HUDEP-2 (cell line): Measurements from ENCODE around the gene DMTF1.

Experiments
- DNase-seq, 76 experiments: peaks; one replicate each; lab custom pipeline; 2025; ENCODE audit not compliant: unreplicated experiment in 76 of 76; lab: John Stamatoyannopoulos, UW

Gene DMTF1

DNA sequence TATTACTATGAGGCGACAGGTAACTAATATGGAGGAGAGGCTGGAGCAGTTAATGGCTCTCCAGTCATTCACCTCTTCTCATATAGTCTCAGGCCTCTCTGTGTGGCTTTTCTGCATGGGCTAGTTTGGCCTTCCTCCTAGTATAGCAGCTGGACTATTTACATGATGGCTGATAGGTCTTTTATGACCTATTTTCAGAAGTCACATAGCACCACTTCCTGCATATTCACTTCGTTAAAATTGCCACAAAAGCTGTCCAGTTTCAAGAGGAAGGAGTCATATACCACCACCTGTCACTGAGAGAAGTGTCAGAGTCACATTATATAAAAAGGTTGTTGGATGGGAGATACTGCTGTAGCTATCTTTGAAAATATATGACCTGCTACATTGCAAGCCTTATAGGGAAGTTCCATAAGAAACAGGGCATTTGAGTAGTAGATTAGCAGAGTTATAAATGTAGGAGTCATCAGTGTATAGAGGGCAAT is 8.0 kb upstream of the DMTF1 start:
- DNase-seq, result no peak

DNA sequence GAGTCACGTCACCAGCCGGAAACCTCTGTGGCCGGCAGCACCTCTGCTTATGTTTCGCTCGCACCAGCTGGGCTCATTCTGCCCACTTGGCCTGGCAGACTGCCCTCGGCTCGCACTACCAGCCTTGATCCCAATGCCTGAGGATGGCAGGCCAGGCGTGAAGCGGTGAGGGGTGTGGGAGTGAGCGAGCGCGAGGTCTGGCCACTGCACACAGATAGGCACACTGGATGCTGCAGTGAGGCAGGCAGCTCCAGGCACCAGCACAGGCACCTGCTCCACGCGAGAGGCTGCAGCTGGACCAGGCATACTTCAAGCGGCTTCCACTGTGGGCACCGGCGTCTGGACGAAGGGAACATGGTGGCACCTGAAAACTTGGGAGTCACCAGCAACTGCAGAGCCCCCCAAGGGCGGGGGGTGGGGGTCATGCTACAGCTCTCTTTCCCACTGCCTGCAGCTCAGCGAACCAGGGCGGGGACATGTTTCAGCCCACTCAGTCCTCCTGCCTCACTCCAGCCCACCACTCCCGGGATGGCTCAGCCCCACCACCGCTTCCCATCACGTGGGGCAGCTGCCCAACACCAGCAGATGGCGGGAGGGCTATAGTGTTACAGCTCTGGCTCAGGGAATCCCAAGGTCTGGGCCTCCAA is 5.4 kb upstream of the DMTF1 start:
- DNase-seq, result no peak

DNA sequence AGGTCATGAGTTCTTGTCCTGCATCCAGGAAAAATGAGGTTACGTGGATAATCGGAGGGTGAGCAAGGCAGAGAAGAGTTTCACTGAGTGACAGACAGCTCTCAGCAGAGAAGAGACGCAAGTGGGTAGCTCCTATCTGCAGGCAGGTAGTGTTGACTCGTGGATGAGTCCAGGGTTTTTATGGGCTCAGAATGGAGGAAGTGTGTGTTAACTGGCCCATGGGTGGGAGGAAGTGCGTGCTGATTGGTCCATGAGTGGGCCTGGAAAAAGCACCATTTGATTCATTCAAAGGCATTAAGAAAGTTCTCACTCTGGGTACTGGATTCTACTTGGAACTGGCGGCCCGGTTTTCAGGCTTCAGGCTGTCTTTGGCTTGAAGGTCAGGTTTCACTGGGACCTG is 4.8 kb upstream of the DMTF1 start:
- peak in 1 of 76 experiments; percentile 3 for DNase-seq

DNA sequence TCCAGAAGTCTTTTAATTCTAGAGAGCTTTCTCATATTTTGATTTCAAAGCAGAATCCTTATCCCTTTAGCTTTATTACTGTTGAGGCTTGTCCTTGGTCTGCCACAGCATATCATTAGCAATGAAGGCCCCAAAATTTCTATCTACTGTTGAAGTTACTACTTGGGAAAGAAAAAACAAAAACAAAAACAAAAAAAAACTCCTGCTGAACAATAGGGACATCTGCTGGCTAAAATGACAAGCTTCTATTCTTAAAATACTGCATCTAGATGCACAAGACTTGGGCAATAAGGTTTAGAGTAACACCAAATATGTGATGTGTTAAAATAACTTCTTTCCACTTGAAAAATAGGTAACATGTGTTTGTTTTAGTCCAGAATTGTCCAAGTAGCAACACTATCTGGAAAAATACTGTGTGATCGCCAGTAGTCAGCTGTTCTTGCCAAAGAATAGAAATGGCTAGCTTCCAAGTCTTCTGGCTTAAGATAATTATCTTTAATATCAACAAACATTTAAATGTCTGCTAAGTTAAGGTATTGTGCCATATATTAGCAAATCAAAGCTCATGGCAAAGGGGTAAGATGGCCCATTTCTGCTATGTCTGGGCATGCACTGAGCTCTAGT is 3.8 kb upstream of the DMTF1 start:
- DNase-seq, result peak in 30 of 76 experiments; percentile 13 to 69 (median 32)

GRCh38 chr7:87151002-87151728 is 1.1 kb upstream of the DMTF1 start:
- DNase-seq, result no peak

GRCh38 chr7:87151729-87152111 is 533 bp upstream of the DMTF1 start:
- peak in 3 of 76 experiments; percentile 40 to 59 (median 58) for DNase-seq

DNA sequence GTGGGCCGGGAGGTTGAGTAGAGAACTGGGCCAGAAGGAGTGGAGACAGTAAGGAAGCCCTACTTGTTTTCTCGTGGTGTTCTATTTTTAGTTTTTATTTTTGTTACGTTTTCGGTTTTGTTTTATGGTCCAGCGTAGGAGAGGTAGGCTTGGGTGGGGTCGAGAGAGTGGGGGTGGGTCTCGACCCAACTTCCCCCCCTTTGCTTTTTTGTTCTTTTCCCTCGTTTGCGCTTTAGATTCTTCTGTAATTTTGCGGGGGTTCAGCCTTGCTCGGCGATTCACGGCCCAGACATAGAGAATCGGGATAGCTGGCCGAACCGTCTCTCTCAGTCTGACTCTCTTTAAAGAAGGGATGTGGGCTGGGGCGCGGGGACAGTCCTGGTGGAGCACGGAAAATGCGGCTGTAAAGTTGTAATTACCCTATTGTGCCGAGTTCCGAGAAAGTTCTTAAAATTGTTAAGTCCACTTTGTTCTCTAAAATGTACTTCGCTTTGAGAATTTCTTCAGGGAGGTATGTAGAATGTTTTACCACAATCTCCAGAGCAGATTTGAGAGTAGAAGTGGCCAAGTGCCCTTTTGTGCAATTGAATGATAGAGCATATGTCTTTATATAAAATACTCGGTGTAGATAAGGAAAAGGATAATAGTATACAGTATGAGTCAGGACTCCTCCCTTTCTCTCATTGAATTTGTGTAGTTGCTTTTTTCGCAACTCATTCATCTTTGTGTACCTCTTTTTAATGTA is 816 bp downstream of the DMTF1 start:
- DNase-seq, result peak in 27 of 76 experiments; percentile 4 to 62 (median 28)

DNA sequence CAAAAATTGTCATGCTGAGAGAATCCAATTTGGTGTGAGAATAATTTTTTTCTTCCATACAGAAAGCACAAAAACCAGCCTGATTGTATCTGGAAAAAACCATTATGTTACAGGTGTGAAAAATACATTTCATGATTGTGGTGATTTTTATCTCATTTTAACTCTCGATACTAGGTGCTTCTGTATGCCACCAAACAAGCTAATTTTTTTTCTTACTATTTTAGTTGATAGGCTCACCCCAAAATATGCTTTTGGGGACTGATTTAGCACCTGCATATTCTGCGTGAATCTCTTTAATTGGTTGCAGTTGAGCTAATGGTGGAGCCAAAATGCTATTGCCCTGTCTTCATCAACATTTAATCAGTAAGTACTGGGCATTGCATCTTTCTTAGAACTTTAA is 1.9 kb downstream of the DMTF1 start:
- DNase-seq, result no peak

- no peak for DNase-seq
These were observed 2.3 kb downstream of the DMTF1 start for GRCh38 chr7:87154569-87154968.

DNA sequence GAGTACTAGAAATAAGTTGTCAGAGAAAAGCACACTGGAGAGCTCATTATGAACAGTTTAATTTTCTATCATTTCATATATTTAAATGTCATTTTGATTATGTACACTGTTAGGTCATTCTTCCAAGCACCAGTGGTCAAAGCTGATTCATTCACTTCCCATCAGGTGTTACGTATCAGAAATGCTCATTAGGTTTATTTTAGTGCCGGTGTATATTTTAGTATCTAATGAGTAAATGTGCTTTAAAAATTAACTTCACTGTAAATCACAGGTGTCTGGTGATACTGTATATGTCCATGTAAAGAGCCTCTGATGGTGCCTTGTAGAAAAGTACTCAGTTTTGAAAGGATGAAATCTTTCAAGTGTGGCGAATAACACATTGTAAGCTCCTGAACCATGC is 3.5 kb downstream of the DMTF1 start:
- DNase-seq, result no peak

- no peak for DNase-seq
These were observed 4.5 kb downstream of the DMTF1 start for GRCh38 chr7:87156709-87157108.

DNA sequence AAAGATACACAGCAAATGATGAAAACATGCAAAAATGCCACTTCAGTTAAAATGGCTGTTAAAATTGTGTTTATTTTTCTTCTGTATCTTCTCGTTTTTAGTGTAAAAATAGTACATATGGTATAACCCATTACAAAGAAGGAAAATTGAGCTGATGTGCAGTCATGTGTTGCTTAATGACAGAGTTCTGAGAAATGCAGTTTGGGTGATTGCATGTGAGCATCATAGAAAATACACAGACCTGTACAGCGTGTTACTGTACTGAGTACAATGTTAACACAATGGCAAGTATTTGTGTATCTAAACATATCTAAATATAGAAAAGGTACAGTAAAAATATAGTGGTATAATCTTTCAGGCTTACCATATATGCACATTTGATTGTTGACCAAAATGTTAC is 7.3 kb downstream of the DMTF1 start:
- no peak for DNase-seq

- DNase-seq, result no peak
These were observed 12.2 kb downstream of the DMTF1 start for GRCh38 chr7:87164433-87164832.

DNA sequence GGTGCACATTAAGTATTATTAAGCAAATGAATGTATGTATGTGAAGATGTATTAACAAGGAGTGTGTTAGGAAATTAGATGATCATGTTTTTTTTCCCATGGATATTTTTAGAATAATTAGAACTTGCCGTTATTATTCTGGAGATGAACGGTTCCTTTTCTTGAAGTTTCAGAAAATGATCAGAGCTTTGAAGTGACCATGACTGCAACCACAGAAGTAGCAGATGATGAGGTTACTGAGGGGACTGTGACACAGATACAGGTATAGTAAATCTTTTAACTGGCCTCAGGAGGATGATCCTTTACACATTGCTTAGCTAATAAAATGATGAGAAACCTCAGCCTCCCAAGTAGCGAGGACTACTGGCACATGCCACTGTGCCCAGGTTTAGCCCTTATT is 18.6 kb downstream of the DMTF1 start:
- no peak for DNase-seq

DNA sequence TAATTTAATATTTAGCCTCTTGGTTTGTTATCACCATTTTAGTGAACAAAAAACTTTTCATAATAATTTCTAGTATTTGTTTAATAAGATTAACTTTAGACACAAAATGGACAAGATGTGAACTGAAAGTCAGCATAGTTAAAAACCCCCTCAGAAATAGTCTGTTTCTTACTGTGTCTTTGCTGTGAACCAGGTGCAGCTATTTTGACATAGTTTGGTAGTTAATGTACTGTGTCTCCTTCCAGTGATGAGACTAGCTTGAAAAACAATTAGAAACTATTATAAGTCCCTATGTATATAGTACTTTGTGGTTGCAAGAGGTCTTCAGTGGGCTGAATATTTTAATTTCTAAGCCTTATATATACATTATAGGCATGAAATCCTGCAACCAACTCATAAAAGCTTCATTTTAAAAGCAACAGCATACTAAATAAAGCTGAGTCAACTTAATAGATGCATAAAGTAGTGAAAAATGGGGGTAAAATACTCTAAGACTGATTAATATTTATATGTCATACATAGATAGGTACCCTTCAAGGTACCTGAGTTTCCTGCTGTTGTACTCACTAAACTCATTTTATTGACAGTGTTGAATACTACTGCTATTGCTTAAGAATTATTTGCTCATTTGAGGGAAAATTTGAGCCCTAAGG is 19.2 kb downstream of the DMTF1 start:
- no peak for DNase-seq

DNA sequence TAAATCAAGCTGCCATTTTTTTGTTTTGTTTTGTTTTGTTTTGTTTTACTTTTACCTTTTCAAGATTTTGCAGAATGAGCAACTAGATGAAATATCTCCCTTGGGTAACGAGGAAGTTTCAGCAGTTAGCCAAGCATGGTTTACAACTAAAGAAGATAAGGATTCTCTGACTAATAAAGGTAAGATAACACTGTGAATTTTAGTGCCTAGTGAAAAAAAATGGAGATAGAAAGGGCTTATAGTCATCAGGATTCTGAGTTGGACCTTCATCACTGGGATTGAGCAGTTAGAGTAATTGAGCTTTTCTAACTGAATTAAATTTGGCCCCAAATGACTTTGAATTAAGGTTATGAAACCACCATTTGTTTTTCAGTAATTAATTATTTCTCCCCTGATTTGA is 21.2 kb downstream of the DMTF1 start:
- DNase-seq, result peak in 1 of 76 experiments; percentile 6

GRCh38 chr7:87178320-87178719 is 26.1 kb downstream of the DMTF1 start:
- no peak for DNase-seq

- no peak for DNase-seq
These were observed 26.9 kb downstream of the DMTF1 start for GRCh38 chr7:87179180-87179579.

GRCh38 chr7:87187120-87187519 is 34.9 kb downstream of the DMTF1 start:
- no peak for DNase-seq

DNA sequence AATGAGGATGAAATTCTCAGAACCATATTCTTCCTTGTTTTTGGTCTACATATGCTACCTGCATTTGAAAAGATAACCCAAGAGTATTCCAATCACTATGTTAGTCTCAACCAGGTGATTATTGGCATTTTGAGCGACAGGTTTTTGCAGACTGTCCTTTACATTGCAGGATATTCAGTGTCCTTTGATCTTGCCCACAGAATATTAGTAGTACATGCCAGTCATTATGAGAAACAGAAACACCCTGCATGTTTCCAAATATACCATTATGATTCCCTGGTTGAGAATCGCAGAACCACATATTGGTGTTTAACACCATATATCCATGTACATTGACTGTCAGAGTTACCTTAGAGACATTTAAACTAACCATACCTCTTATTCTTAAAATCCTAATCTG is 36.7 kb downstream of the DMTF1 start:
- no peak for DNase-seq

DNA sequence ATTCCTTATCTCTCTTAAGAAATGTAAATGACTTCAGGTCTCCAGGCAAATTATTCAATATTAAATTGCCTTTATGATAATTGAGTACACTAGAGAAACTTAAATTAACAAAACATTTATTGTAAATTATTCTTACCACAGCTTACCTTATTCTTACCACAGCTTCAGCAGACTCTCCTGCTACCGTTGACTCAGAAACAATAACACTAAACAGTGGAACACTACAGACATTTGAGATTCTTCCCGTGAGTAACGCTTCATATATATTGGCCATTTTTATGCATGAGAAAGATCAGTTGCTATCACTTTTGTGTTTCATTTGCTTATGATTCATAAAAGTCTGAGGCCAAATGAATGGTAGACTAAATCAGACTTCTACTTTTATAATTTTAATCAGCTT is 38.5 kb downstream of the DMTF1 start:
- DNase-seq, result no peak
